A673 (cell line): ENCODE data around the gene GNAI2. TPM values are rescaled to one million over a fixed set of nuclear protein-coding genes. Genes with fewer than 3 reads are reported as not detected.

Experiments
- BruUV-seq: library from RNA; stranded (reverse); fragments of 400-500 nt; replicated peaks from 2 replicates; lab custom pipeline; 2021; lab: Mats Ljungman, UMichigan
- CTCF ChIA-PET: fragments of 300-600 bp; sonication (Branson Sonifier 250); formaldehyde crosslinking; loops from one replicate; lab custom pipeline; 2022; ENCODE audit warnings: antibody characterized with exemption; lab: Charles Lee
- POLR2A ChIA-PET: fragments of 300-600 bp; sonication (Branson Sonifier 250); formaldehyde crosslinking; loops from one replicate; lab custom pipeline; 2022; ENCODE audit warnings: antibody characterized with exemption; ENCODE audit not compliant: low non-redundant PET; lab: Charles Lee
- DNase-seq: peaks from one replicate; pipeline ENCODE4 v3.0.0-alpha.2; 2015; ENCODE audit warnings: low spot score
- H3K27ac ChIP-seq: fragments of 200-600 bp; sonication (generic); 2 replicates; pipeline ENCODE4 v1.5.1; 2016; ENCODE audit warnings: mixed run types, low read depth, mild to moderate bottlenecking, mixed read lengths, antibody characterized with exemption, low read length; ENCODE audit not compliant: poor library complexity, severe bottlenecking
- H3K27me3 ChIP-seq: fragments of 200-600 bp; sonication (generic); replicated peaks from 2 replicates; pipeline ENCODE4 v1.6.1; 2017; ENCODE audit warnings: mixed run types, low read depth, mild to moderate bottlenecking, mixed read lengths, antibody characterized with exemption, low read length; ENCODE audit not compliant: insufficient read depth, poor library complexity
- H3K36me3 ChIP-seq: fragments of 200-600 bp; sonication (generic); 2 replicates; pipeline ENCODE4 v1.6.1; 2016; ENCODE audit warnings: mixed run types, mild to moderate bottlenecking, mixed read lengths, antibody characterized with exemption, low read length; ENCODE audit not compliant: insufficient read depth, poor library complexity, severe bottlenecking
- H3K4me1 ChIP-seq: fragments of 200-600 bp; sonication (generic); 2 replicates; pipeline ENCODE4 v1.6.1; 2017; ENCODE audit warnings: mixed run types, mild to moderate bottlenecking, mixed read lengths, antibody characterized with exemption, low read length; ENCODE audit not compliant: insufficient read depth, poor library complexity, severe bottlenecking
- H3K4me3 ChIP-seq: fragments of 200-600 bp; sonication (generic); 2 replicates; pipeline ENCODE4 v1.5.1; 2016; ENCODE audit warnings: low read depth, mixed run types, mild to moderate bottlenecking, mixed read lengths, low read length; ENCODE audit not compliant: poor library complexity, severe bottlenecking
- H3K9me3 ChIP-seq: fragments of 200-600 bp; sonication (generic); 2 replicates; pipeline ENCODE4 v1.6.1; 2016; ENCODE audit warnings: mixed run types, low read depth, mild to moderate bottlenecking, mixed read lengths, antibody characterized with exemption, low read length; ENCODE audit not compliant: poor library complexity, severe bottlenecking
- EZH2 ChIP-seq: fragments of 200-600 bp; sonication (generic); IDR thresholded peaks from 2 replicates; pipeline ENCODE4 v1.6.1; 2017; ENCODE audit warnings: borderline replicate concordance, low read depth, mild to moderate bottlenecking, mixed read lengths, antibody characterized with exemption, low read length; ENCODE audit not compliant: poor library complexity, severe bottlenecking
- intact Hi-C: fragments of 100-400 bp; cut with micrococcal nuclease; formaldehyde crosslinking; loops from one replicate; pipeline ENCODE4 v1.10.0; 2022; ENCODE audit not compliant: unreplicated experiment
- total RNA-seq: library from RNA; stranded (reverse); gene quantifications from 2 replicates; pipeline ENCODE4 v1.2.3, GENCODE V29; 2021
- TF ChIP-seq, protein P1 (sequence below): fragments of 300-800, 200-600 bp; sonication (generic); conservative IDR thresholded peaks from 2 replicates; pipeline ENCODE4 v1.5.1; 2017; ENCODE audit warnings: low read depth, mild to moderate bottlenecking, antibody characterized with exemption, low read length, moderate library complexity, mixed read lengths

Gene GNAI2
- total RNA-seq, 1 experiment from 2014 or later, result 115 TPM

DNA sequence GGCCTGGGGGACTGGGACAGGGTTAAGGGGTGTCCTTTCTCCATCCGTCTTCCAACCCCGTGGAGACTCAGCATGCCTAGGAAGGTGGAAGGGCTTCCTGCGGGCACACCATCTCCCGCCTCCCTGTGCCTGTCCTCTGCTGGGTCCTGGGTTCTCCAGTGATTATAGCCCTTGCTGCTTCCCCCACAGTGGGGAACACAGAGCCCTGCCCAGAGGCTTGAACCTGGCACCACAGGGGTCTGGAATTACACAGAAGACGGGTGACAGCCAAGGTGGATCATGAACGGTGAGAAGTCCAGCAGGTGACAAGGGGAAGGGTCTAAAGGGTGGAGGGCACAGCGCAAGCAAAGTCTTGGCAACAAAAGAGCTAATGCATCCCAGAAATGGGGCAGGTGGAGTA, 26.8 kb downstream of the GNAI2 start:
- POLR2A ChIA-PET, result no interaction called here
- intact Hi-C loops, result loop anchor here (10.0 kb wide), 1 partner anchor 138 kb away; no protein-coding TSS in a partner anchor

DNA sequence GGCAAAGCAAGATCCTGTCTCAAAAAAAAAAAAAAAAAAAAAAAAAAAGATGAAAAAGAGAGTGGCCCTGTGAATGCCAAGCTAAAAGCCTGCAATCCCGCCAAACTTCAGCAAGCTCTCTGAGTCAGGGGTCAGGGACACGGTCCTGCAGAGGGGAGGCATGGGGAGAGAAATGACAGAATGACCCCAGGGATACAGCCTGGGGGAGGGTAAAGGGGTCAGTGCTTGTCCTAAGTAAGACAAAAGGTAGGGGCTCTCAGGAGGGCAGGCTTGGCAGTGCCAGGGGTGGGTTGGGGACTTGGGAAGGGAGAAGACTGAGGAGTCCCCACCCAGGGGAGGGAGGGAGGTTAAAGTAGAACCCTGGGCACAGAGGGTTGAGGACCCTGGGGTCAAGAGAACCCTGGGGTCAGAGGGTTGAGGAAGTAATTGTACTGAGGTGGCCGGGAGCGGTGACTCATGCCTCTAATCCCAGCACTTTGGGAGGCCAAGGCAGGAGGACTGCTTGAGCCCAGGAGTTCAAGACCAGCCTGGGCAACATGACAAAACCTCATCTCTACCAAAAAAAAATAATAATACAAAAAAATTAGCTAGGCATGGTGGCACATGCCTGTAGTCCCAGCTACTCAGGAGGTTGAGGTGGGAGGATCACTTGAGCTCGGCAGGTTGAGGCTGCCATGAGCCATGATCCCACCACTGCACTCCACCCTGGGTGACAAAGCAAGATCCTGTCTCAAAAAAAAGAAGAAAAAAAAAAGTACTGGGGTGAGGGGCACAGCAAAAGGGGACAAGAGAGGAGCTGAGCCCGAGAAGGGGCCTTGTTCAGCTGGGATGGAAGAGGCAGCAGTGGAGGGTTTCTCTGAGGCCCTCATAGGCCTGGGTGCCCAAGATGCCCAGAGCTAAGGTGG, 27.7 kb downstream of the GNAI2 start:
- ChIA-PET POLR2A (interaction anchor here (0.6 kb wide), 1 partner anchor 19 kb away, joined by 13 read pairs; no protein-coding TSS in a partner anchor), CTCF (interaction anchor here (0.9 kb wide), 1 partner anchor 17 kb away, joined by 3 read pairs; no protein-coding TSS in a partner anchor)
- Histone ChIP-seq H3K4me3 (no peak overlapping the region), H3K27me3 (no peaks in the 10 kb centered on the region), H3K4me1 (peaks cover 20% of the 10 kb centered on the region), H3K9me3 (no peaks in the 10 kb centered on the region), H3K36me3 (no peaks in the 10 kb centered on the region), H3K27ac (peak overlapping the region; percentile 37)
- no peak for TF ChIP-seq EZH2
- TF ChIP-seq, protein P1, sequence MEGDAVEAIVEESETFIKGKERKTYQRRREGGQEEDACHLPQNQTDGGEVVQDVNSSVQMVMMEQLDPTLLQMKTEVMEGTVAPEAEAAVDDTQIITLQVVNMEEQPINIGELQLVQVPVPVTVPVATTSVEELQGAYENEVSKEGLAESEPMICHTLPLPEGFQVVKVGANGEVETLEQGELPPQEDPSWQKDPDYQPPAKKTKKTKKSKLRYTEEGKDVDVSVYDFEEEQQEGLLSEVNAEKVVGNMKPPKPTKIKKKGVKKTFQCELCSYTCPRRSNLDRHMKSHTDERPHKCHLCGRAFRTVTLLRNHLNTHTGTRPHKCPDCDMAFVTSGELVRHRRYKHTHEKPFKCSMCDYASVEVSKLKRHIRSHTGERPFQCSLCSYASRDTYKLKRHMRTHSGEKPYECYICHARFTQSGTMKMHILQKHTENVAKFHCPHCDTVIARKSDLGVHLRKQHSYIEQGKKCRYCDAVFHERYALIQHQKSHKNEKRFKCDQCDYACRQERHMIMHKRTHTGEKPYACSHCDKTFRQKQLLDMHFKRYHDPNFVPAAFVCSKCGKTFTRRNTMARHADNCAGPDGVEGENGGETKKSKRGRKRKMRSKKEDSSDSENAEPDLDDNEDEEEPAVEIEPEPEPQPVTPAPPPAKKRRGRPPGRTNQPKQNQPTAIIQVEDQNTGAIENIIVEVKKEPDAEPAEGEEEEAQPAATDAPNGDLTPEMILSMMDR, result no peak
- BruUV-seq, result no TSS peak
- no peak for DNase-seq
- intact Hi-C loops, result loop anchor here (10.0 kb wide), 1 partner anchor 139 kb away; no protein-coding TSS in a partner anchor

More for the DNA sequence above, 26.8 kb downstream of the GNAI2 start:
- Histone ChIP-seq H3K4me3 (no peak overlapping the region), H3K27ac (no peak overlapping the region), H3K27me3 (no peaks in the 10 kb centered on the region), H3K9me3 (no peaks in the 10 kb centered on the region), H3K4me1 (peaks cover 20% of the 10 kb centered on the region), H3K36me3 (peaks cover 1% of the 10 kb centered on the region)
- BruUV-seq, result no TSS peak
- CTCF ChIA-PET, result interaction anchor here (0.9 kb wide), 1 partner anchor 16 kb away, joined by 3 read pairs; no protein-coding TSS in a partner anchor
- no peak for DNase-seq
- no peak for TF ChIP-seq EZH2
- TF ChIP-seq, protein P1, result no peak

DNA sequence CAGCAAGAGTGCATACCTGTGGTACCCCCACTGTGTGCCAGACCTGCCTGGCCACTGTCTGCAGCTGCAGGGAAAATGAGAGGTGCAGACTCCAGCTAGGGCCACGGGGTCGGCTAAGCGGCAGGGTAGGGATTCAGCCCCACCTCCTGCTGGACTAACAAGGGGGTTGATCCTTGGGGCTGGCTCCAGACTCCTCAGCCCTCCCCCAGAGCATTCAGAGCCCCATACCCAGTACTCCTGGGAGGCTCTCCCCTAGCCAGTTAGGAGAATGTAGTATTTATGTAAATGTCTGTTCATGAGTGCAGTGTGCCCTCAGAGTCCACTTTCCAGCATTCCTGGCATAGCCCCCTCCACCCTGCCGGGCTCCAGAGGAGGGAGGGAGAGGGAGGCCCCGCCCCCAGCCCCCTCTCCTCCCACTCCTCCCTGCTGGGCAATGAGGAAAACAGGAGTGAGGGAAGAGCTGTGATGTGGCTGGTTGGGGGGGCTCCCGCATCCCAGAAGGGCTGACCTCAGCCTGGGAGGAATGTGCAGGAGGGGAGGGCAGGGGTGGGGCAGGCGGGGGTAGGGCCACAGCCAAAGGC, 28.5 kb downstream of the GNAI2 start:
- ChIA-PET CTCF (interaction anchor here (0.5 kb wide), 1 partner anchor 1406 kb away, joined by 4 read pairs; no protein-coding TSS in a partner anchor), POLR2A (no interaction called here)
- H3K36me3 ChIP-seq, result no peaks in the 10 kb centered on the region
- peak; percentile 67 for DNase-seq
- TF ChIP-seq EZH2, result no peak
- TF ChIP-seq, protein P1, result no peak
- H3K4me1 ChIP-seq, result peaks cover 20% of the 10 kb centered on the region
- peak overlapping the region; percentile 37 for H3K27ac ChIP-seq
- BruUV-seq, result no TSS peak
- H3K4me3 ChIP-seq, result no peak overlapping the region
- intact Hi-C loops, result loop anchor here (10.0 kb wide), 1 partner anchor 140 kb away; no protein-coding TSS in a partner anchor
- H3K27me3 ChIP-seq, result no peaks in the 10 kb centered on the region
- no peaks in the 10 kb centered on the region for H3K9me3 ChIP-seq
